ENCODE results near the gene APOC1.

GRCh38 chr19:44907613-44908012 is 6.8 kb upstream of the APOC1 start:
- TF ChIP-seq CTCF (IDR thresholded peaks at IDR 0.05) (no peak), POLR2A (IDR thresholded peaks at IDR 0.05) (no peak), EP300 (IDR thresholded peaks at IDR 0.05) (no peak)

All from ovary (tissue), 3 donors.